Measurements from ENCODE around the gene CAB39.

Gene CAB39

GRCh38 chr2:230765611-230766300 lies 53.1 kb downstream of the CAB39 start:
- no peaks in the 10 kb centered on the region for H3K27me3 ChIP-seq (ENCODE audit: insufficient read depth, poor library complexity, severe bottlenecking)
- H3K27ac ChIP-seq (replicated peaks) = no peak overlapping the region

GRCh38 chr2:230767862-230768388 lies 55.3 kb downstream of the CAB39 start:
- no peak overlapping the region for H3K27ac ChIP-seq (replicated peaks)
- no peak for TF ChIP-seq SPI1 (IDR thresholded peaks at IDR 0.05; ENCODE audit: borderline replicate concordance, low read depth)
- no peak for TF ChIP-seq GABPA (IDR thresholded peaks at IDR 0.05; ENCODE audit: low read depth)
- TF ChIP-seq CTCF (IDR thresholded peaks at IDR 0.05; ENCODE audit: insufficient read depth, low read length) = no peak
- no peak for TF ChIP-seq POLR2AphosphoS5 (IDR thresholded peaks at IDR 0.05; ENCODE audit: low read depth)
- no peak for TF ChIP-seq REST (IDR thresholded peaks at IDR 0.05; ENCODE audit: insufficient replicate concordance, low read depth)
- no peak for DNase-seq (ENCODE audit: low read depth in 1 of 2, low spot score in 1 of 2)
- H3K27me3 ChIP-seq (ENCODE audit: insufficient read depth, poor library complexity, severe bottlenecking) = no peaks in the 10 kb centered on the region
- no peak overlapping the region for H3K4me3 ChIP-seq (replicated peaks; ENCODE audit: insufficient read depth, low read length)

More at GRCh38 chr2:230765611-230766300, 53.1 kb downstream of the CAB39 start:
- no peak for DNase-seq (ENCODE audit: low read depth in 1 of 2, low spot score in 1 of 2)
- no peak overlapping the region for H3K4me3 ChIP-seq (replicated peaks; ENCODE audit: insufficient read depth, low read length)
- TF ChIP-seq REST (IDR thresholded peaks at IDR 0.05; ENCODE audit: insufficient replicate concordance, low read depth) = no peak
- TF ChIP-seq POLR2AphosphoS5 (IDR thresholded peaks at IDR 0.05; ENCODE audit: low read depth) = no peak
- TF ChIP-seq GABPA (IDR thresholded peaks at IDR 0.05; ENCODE audit: low read depth) = no peak
- TF ChIP-seq SPI1 (IDR thresholded peaks at IDR 0.05; ENCODE audit: borderline replicate concordance, low read depth) = no peak
- TF ChIP-seq CTCF (IDR thresholded peaks at IDR 0.05; ENCODE audit: insufficient read depth, low read length) = no peak

- TF ChIP-seq POLR2AphosphoS5 (IDR thresholded peaks at IDR 0.05; ENCODE audit: low read depth) (no peak), CTCF (IDR thresholded peaks at IDR 0.05; ENCODE audit: insufficient read depth, low read length) (no peak), GABPA (IDR thresholded peaks at IDR 0.05; ENCODE audit: low read depth) (no peak), SPI1 (IDR thresholded peaks at IDR 0.05; ENCODE audit: borderline replicate concordance, low read depth) (no peak), REST (IDR thresholded peaks at IDR 0.05; ENCODE audit: insufficient replicate concordance, low read depth) (no peak)
- DNase-seq (ENCODE audit: low read depth in 1 of 2, low spot score in 1 of 2) = no peak
Observed at GRCh38 chr2:230770804-230771203, 58.2 kb downstream of the CAB39 start.

More at GRCh38 chr2:230770804-230771203, 58.2 kb downstream of the CAB39 start:
- no peak overlapping the region for H3K4me3 ChIP-seq (replicated peaks; ENCODE audit: insufficient read depth, low read length)
- H3K27me3 ChIP-seq (ENCODE audit: insufficient read depth, poor library complexity, severe bottlenecking) = no peaks in the 10 kb centered on the region
- no peak overlapping the region for H3K27ac ChIP-seq (replicated peaks)
